AG04450 (cell line): ENCODE measurements around the gene MTR. TPM values are rescaled to one million over a fixed set of nuclear protein-coding genes. Genes with fewer than 3 reads are reported as not detected.

Experiments
- CTCF ChIA-PET: fragments of 300-600, 350-600 bp; formaldehyde crosslinking; extraction: SDS; loops from one replicate; lab custom pipeline; 2022; ENCODE audit warnings: antibody characterized with exemption, inconsistent platforms; lab: Charles Lee
- POLR2A ChIA-PET: fragments of 350-600 bp; formaldehyde crosslinking; extraction: SDS; loops from one replicate; lab custom pipeline; 2021; ENCODE audit warnings: antibody characterized with exemption, inconsistent platforms; lab: Yijun Ruan, JAX
- DNase-seq: peaks from one replicate; pipeline ENCODE4 v3.0.0-alpha.2; 2011; ENCODE audit warnings: low read depth, low spot score
- H3K27ac ChIP-seq: one replicate; pipeline ENCODE4 v1.5.1; 2012; ENCODE audit warnings: low read depth, low read length, control low read depth
- H3K27me3 ChIP-seq: one replicate; pipeline ENCODE4 v1.6.0; 2012; ENCODE audit warnings: low read length; ENCODE audit not compliant: control insufficient read depth, insufficient read depth
- H3K4me3 ChIP-seq: 2 replicates; pipeline ENCODE4 v1.5.1; 2011; ENCODE audit warnings: mild to moderate bottlenecking, low read depth, low read length, control low read depth
- H3K9me3 ChIP-seq: 2 replicates; pipeline ENCODE4 v1.5.1; 2012; ENCODE audit warnings: low read length; ENCODE audit not compliant: control insufficient read depth, insufficient read depth
- polyA plus RNA-seq: library from polyadenylated mRNA; depleted of rRNA; stranded (reverse); fragments of >200 nt; gene quantifications from 2 replicates; pipeline ENCODE4 v1.2.3, GENCODE V29; 2011
- TF ChIP-seq, protein P1 (sequence below): IDR thresholded peaks from 2 replicates; pipeline ENCODE4 v1.5.1; 2011; ENCODE audit warnings: low read depth, low read length, control low read depth, inconsistent platforms

The MTR gene
- polyA plus RNA-seq, 1 experiment, result 13.0 TPM

DNA sequence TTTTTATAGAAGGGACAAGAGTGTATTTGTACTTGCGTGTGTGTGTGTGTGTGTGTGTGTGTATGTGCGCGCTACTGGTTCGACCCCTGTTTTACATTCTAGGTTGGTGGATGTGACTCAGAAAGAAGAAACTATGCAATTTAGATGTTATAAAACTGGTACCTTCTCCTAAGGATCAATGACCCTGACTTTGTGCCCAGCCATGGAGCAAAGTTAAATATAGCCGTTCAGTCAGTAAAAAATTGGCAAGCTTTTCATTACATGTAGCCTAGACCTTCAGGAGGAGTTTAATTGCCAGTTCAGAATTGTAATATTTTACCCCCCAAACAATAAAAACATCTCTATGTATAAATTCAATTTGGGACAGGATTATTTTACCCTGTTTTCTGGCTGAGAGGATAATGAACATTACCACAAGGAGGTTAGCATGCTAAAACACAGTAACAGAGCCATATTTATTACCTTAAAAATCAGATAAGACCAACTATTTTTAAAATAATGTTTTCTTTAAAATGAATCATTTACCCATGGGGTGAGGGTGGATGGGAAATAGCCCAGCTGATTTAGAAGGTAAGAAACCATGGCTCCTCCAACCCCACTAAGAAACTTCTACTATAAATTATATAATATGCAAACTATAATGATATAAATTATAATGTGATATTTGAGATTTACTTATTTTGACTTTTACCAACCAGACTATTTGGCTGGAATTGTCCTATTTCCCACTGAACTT, 33.5 kb upstream of the MTR start:
- Histone ChIP-seq H3K9me3 (no peaks in the 10 kb centered on the region), H3K4me3 (no peak overlapping the region), H3K27ac (no peak overlapping the region), H3K27me3 (no peaks in the 10 kb centered on the region)
- TF ChIP-seq, protein P1, sequence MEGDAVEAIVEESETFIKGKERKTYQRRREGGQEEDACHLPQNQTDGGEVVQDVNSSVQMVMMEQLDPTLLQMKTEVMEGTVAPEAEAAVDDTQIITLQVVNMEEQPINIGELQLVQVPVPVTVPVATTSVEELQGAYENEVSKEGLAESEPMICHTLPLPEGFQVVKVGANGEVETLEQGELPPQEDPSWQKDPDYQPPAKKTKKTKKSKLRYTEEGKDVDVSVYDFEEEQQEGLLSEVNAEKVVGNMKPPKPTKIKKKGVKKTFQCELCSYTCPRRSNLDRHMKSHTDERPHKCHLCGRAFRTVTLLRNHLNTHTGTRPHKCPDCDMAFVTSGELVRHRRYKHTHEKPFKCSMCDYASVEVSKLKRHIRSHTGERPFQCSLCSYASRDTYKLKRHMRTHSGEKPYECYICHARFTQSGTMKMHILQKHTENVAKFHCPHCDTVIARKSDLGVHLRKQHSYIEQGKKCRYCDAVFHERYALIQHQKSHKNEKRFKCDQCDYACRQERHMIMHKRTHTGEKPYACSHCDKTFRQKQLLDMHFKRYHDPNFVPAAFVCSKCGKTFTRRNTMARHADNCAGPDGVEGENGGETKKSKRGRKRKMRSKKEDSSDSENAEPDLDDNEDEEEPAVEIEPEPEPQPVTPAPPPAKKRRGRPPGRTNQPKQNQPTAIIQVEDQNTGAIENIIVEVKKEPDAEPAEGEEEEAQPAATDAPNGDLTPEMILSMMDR, result no peak
- POLR2A ChIA-PET, result no interaction called here
- CTCF ChIA-PET, result interaction anchor here (0.6 to 1.0 kb wide), 2 partner anchors 71 to 152 kb away, joined by 3 read pairs; no protein-coding TSS in a partner anchor
- no peak for DNase-seq

DNA sequence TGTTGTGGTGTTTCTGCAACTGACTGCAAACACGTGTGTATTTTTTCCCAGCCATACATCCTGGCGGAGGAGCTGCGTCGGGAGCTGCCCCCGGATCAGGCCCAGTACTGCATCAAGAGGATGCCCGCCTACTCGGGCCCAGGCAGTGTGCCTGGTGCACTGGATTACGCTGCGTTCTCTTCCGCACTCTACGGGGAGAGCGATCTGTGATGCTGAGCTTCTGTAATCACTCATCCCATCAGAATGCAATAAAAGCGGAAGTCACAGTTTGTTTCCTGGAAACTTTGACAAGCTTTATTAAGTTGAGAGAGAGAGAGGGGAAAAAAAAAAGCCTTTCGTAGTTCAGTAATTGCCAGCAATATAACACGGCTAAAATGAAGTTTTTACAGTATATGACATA, 32.7 kb upstream of the MTR start:
- no peaks in the 10 kb centered on the region for H3K27me3 ChIP-seq
- CTCF ChIA-PET, result interaction anchor here (0.6 to 1.0 kb wide), 2 partner anchors 70 to 153 kb away, joined by 3 read pairs; no protein-coding TSS in a partner anchor
- no peak overlapping the region for H3K4me3 ChIP-seq
- POLR2A ChIA-PET, result no interaction called here
- DNase-seq, result no peak
- H3K27ac ChIP-seq, result no peak overlapping the region
- TF ChIP-seq, protein P1, result no peak
- H3K9me3 ChIP-seq, result no peaks in the 10 kb centered on the region

DNA sequence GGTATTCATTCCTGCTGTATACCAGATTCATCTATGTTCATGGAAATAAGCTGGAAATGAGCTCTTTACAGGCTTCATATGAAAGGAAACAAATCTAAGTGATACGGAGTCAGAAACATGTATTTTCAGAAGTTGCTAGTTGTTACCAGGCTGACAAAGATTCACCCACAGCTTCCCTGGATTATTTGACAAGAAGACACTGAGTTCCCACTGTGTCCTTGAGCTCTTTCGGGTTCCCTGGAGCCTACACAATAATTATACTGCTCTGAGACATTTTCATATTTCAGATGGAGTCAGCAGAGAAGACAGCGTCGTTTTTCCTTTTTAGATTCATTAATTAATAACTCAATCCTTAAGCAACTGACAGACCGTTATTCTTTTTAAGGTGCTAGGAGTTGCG, 29.3 kb upstream of the MTR start:
- Histone ChIP-seq H3K9me3 (no peaks in the 10 kb centered on the region), H3K4me3 (no peak overlapping the region), H3K27ac (no peak overlapping the region), H3K27me3 (no peaks in the 10 kb centered on the region)
- CTCF ChIA-PET, result no interaction called here
- POLR2A ChIA-PET, result interaction anchor here (0.7 kb wide), 1 partner anchor 462 kb away, joined by 4 read pairs; no protein-coding TSS in a partner anchor
- DNase-seq, result no peak
- TF ChIP-seq, protein P1, result no peak

DNA sequence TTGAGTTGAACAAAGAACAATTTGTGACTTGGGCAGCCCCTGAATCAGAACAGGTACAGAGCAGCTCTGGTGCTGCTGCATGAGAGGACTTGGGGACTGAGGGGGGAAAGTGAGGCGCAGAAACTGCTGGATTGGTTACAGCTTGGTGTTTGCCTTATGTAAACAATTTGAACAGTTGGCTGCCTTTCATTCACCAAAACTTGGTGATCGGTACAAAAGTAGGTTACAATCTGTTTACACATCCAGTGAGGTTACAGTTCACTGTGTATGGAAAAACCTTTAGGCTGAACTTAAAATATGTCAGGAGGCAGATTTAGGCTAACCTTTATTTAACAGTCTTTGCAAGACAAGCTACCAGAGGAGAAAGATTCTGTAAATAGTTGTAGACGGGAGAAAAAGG, 28.6 kb upstream of the MTR start:
- no peak for DNase-seq
- H3K27me3 ChIP-seq, result no peaks in the 10 kb centered on the region
- H3K9me3 ChIP-seq, result no peaks in the 10 kb centered on the region
- ChIA-PET POLR2A (no interaction called here), CTCF (interaction anchor here (3.9 kb wide), 1 partner anchor 7 kb away, joined by 36 read pairs; no protein-coding TSS in a partner anchor)
- no peak overlapping the region for H3K27ac ChIP-seq
- H3K4me3 ChIP-seq, result no peak overlapping the region
- TF ChIP-seq, protein P1, result no peak

DNA sequence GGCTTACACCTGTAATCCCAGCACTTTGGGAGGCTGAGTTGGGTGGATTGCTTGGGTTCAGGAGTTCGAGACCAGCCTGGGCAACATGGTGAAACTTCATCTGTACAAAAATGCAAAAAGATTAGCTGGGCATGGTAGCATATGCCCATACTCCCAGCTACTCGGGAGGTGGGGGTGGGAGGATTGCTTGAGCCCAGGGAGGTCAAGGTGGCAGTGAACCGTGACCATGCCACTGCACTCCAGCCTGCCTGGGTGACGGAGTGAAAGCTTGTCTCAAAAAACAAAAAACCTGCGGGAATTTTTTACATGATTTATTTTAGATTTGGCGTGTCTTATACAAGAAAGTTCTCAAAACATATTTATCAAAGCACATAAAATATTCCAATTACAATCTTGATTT, 27.8 kb upstream of the MTR start:
- H3K27me3 ChIP-seq, result no peaks in the 10 kb centered on the region
- no peak overlapping the region for H3K27ac ChIP-seq
- no peak for DNase-seq
- no peaks in the 10 kb centered on the region for H3K9me3 ChIP-seq
- ChIA-PET POLR2A (no interaction called here), CTCF (interaction anchor here (3.9 kb wide), 1 partner anchor 8 kb away, joined by 36 read pairs; no protein-coding TSS in a partner anchor)
- TF ChIP-seq, protein P1, result no peak
- H3K4me3 ChIP-seq, result no peak overlapping the region
